GM20431 (cell line): ENCODE data around the gene GAS7.
"Not testable (repeated sequence)": the region's sequence is repeated elsewhere in the genome, so short reads cannot be mapped to it uniquely, and the experiment has no call there.

Experiments
- in situ Hi-C: fragments of 300-500 bp; cut with MseI, MboI; formaldehyde crosslinking; loops from one replicate; pipeline ENCODE4 v1.15.0; 2020; ENCODE audit warnings: low sequenced_read_pairs; ENCODE audit not compliant: unreplicated experiment

GAS7 gene

DNA sequence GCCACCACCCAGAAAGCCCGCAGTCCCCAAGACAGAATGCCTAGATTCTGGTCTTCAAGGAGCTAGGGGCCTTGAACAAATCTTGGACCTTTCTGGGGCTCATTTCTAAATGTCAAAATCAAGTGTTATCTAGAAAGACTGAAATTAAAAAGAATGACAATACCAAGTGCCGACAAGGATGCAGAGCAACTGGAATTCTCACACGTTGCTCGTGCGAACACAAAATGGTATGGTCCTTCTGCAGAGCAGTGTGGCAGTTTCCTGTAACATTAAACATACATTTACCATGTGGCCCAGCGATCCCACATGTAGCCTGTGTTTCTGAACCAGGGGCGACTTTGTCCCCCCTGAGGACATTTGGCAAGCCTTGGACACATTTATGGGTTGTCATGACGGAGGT, 137.9 kb downstream of the GAS7 start:
- in situ Hi-C loops: no loop called here

DNA sequence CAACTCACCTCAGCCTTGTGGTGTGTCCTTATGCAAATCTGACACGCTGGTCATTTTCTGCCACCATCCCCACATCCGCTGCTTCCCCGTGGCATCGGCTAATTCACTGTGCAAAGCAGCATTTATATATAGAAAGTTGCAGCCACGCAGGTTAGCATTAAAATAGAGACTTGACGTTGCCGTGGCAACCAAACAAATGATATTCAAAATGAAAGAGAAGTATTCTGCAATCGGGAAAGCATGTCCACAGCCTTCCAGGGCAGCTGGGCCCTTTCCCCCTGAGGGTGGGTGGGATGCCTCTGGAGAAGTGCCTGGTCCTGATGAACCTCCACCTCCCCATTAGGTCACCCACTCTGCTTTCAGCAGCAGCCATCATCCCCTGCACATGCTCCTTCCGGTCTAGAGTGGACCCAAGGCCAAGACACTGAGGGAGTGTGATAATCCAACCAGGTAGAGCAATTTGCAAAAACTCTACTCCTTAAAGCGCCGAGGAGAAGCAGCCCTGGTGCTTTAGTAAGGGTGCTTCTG, 138.7 kb downstream of the GAS7 start:
- in situ Hi-C loops: no loop called here

DNA sequence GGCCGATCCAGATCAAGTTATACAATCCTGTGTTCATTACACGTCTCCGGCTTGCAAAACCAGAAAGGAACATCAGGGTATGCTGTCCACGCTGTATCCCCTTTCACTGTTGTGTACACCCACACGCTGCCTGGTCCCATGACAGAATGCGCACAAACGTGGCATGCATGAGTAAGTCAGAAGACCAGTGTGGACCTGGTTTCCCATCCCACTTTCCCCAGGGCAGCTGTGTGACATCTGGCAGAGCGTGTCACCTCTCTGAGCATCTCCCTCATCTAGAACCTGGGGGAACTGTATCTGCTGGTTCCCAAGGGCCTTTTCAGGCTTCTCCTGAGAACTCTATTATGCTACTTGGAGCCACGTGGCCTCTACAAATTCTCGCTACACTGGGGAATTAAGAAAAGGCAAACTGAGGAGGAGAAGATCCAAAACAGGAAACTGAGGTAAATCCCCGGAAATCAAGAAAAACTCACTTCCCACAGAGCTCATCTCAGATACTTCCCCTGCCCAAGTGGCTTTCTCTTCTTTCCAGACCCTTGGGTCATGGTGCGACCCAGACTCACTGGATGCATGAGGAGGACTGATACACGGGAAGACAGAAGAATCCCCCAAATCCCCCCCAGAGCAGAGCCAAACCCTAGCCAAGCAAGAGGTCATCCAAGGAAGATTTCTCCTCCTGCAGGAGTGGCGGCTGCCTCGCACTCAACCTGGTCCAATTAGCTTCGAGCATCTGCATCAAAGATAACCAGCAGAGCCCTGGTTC, 139.3 kb downstream of the GAS7 start:
- in situ Hi-C loops: no loop called here

DNA sequence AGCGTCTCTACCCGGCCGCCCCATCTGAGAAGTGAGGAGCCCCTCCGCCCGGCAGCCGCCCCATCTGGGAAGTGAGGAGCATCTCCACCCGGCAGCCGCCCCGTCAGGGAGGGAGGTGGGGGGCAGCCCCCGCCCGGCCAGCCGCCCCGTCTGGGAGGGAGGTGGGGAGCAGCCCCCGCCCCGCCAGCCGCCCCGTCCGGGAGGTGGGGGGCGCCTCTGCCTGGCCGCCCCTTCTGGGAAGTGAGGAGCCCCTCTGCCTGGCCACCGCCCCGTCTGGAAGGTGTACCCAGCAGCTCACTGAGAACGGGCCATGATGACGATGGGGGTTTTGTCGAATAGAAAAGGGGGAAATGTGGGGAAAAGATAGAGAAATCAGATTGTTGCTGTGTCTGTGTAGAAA, 140.9 kb downstream of the GAS7 start:
- in situ Hi-C loops: not testable (repeated sequence)

DNA sequence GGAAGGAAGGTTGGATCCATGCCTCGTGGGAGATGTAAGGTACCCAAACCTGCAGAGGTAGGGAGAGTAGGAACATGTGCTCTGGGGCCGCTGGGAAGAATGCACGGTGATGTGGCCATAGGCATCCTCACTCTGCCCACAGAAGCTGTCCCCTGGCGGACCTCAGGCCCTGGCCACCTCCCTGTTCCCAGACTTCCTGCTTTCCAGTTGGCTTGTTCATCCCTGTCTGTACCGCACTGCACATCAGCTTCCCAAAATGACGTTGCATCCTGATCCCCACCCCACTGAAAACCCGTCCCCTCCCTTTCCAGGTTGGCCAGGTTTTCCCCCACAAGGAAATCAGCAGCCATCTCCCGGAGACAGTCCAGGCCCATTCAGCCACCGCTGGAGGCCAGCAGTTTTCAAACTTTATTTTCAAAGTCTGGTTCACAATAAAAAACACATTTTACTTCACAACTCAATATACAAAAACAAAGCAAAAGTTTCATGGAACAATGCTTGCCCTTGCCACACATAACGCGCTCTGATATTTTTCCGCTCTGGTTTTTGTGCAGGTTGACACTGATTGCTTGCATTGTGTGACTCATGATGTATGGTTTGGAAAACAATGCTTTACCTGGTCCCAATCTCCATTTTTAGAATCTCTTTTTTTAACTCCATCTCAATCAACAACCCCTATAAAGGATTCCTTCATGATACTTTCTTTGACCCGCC, 143.0 kb downstream of the GAS7 start:
- in situ Hi-C loops: no loop called here

DNA sequence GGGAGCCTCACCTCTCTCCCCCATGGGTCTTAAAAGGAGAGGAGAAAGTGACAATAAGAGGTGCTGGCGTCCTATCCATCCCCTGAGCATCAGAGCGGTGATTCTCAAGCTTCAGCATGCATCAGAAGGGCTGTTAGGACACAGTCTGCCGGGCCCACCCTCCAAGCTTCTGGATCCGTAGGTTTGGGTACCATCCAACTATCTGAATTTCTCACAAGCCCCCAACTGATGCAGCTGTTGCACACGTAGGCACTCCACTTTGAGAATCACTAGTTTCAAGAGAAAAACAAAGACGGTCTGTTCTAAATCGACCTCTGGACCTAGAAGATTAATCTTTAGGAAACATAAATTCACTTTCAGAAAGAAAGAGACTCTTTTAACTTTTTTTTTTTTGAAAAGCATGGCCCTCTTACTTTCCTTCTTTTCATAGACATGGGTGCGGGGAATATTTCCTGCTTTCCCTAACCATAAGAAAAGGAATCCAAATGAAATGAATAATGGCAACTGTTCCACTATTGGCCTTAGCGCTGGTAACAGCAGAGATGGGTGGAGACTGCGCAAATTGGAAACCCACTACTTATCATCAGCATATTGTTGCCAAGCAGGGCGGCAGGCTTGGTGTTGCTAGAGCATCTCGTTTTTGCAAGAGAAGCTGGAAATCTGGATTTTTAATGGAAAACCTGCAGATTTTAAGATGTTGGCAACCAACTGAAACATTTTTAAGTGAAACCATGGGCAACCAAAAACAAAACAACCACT, 144.4 kb downstream of the GAS7 start:
- in situ Hi-C loops: no loop called here

DNA sequence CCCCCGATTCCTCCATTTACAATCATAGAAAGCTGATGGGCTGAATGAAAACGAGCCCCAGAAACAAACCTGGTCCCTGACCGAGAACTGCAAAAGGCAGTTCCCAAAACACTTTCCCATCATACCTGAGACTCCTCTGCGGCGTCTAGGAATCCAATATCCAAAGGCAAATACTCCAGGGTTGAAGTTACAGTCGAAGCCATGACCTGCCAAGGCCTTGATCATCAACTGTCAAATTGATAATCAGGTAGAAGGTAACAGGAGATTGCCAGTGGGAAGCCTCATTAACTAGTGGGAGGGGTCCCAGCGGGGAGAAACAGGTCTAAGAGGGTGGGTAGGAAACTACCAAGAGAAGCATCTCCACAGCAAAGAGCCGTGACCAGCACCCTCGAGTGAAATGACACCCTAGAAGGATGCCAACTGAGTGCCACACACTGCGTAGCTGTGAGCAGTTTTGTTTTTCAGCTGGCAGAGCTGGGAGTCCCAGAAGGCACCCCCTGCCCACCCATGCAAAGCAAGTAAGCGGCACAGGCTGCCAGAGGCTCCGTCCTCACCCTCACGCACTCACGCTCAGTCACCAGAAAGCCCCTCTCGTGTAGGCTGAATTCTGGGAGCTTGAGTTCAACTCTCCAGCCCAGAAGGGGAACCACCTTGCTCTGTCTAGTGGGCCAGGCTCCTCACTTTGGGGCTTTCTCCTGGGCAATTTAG, 146.1 kb downstream of the GAS7 start:
- in situ Hi-C loops: no loop called here

DNA sequence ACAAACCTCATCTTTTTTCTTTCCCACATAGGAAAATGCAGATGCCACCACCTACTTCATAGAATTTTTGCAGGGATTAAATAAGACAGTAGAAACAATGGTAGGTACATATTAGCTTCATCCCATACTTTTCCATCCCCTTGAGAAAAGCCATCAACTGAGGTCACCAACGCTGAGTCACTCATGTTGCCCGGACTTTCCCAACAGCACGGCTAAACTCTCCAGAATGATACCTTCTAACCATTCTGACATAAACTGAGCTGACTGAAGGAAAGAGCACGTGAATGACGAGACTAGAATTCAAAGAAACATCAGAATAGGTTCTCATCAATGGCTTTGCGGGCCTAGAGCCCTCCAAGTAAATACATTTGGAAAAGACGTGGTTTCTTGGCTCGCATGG, 147.3 kb downstream of the GAS7 start:
- in situ Hi-C loops: no loop called here

DNA sequence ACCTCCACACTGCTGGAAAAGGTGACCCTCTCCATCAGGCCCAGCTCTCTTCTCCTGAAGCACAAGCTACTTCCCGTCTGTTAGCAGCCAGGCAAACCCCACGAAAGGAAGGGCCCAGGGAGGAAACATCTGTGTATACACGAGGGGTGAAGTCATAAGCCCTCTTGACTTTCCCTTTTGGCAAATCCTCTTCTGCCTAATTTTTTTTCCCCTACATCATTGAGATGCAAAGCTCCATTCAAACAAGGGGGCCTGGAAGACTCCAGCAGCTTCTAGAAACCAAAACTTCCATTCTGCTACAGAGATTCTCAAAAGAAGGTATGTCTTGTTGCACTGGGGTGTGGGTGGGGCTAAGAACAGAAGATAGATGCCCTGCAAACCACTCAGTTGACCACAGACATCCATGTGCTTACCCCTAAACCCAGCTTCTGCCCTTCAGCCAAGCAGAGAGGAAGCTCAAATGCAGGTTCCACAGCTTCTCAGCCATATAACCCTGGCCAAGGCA, 147.8 kb downstream of the GAS7 start:
- in situ Hi-C loops: no loop called here

DNA sequence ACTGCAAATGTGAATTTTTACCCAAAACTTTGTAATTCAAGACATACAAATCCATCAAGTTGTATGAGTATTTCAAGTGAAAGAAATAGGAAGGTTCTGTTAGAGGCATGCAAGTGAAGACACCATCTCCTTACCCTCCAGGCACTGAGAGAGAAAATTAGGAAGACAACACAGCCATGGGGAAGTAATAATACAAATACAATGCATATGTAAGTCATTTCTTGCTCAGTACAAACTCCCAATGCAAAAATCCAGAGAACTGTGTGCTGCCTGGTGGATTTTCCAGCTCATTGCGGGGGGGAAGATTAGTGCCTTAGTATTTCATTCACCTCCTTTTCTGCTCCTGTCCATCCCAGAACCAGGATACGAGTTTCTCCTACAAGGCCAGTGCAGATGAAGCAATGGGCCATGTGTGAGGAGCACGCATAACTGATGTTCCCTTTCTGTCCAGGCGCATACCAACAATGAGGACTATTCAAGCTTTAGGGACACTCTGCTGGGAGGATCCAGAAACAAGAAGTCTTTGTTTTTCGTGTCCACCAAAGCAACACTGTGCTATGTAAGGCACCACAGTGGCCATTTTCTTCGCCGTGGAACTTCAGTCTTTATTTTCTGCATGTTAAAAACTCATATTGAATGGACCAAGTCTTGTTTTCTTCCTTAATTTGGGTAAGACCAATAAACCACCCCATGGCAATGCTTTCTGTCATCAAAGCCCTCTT, 149.6 kb downstream of the GAS7 start:
- in situ Hi-C loops: no loop called here

DNA sequence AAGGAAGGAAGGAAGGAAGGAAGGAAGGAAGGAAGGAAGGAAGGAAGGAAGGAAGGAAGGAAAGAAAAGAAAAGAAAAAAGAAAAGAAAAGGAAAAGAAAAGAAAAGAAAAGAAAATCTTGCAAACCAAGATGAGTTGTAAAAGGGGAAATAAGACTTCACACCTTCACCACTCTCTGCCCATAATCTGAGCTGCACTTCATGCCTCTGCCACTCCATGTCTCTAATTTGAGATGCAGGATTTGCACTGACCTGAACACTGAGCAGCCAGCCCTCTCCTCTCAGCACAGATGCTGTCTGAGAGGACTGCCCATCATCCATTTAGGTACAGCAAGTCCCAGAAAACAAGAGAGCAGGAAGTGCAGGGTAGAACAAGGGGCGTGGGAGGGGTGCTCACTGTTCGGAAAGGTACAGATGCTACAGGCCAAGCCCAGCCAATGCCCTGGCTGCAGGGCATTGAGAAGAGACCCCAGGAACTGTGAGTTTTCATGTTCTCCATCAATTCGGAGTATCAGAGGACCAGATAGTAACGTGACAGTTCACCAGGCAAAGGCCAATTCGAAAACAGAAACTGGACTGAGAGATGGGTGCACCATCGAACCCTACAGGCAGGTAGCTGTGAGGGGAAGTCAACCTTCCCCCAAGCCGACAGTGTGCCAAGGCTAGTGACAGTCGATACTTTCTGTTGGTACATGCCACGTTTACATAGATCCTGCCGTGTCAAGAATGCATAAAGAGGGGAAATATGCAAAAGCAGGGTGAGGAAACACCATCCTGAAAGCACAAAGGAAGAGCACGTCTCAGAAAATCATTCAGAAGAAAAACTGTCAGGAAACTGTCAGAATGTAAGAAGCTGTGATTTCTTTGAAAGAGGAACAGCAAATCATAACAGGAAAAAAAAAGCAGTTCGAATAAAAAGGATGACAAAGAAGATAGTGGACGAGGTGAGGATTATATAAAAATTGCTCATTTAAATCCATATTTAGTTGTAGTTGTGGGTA, 151.3 kb downstream of the GAS7 start:
- in situ Hi-C loops: no loop called here

DNA sequence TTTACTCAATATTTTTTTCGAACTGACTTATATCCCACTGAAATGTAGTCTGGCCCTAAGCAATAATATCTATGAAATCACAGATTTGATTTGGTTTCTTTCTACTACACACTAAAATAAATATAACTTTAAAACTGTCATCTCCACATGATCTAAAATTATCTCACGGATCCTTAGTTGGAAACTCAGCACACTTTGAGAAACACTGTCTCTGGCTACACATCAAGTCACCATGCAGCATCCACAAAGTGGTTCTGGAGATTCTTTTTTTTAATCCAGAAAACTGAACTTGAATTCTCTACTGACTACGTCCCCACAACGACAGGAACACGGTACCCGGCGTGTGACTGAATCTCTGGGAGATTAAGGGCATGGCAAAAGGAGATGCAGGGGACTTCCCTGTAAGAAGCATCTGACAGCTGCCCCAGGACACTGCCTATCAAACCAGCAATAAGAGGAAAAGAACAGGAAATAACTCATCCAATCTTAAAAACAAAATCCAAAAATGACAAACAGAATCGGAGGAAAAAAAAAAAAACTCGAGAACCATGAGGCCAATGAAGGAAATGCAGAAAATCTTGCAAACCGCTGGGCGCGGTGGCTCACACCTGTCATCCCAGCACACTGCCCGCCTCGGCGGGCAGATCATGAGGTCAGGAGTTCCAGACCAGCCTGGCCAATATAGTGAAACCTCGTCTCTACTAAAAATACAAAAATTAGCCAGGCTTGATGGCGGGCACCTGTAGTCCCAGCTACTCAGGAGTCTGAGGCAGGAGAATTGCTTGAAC, 152.3 kb downstream of the GAS7 start:
- in situ Hi-C loops: no loop called here

DNA sequence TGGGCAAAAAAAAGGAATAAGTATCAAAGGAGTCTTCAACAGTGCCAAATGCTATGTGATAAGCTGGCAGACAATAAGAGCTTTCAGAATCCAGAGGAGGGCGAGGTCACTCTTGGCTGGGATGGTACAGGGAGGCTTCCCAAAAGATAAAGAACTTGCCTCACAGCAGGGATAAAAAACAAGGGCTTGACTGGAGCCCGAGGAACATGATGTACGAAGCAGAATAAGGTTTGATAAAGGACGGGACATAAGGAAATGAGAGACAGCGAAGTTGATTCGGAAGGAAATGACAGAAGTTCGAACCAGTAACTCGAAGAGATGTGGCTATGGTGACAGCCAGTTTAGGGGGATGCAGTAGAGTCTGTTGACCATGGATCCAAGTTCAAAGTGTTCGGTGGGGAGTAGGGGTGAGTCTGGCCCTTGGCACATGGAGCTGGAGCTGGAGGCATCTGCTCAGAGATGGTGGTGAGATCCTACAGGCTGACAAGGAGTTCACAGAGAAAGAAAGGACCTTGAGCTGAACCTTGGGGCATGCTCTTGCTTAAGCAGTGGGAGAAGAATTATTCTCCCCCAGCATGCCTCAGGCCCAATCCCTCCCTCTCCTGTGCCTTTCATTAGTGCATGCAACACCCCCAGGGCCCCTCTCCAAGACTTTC, 155.7 kb downstream of the GAS7 start:
- in situ Hi-C loops: no loop called here

DNA sequence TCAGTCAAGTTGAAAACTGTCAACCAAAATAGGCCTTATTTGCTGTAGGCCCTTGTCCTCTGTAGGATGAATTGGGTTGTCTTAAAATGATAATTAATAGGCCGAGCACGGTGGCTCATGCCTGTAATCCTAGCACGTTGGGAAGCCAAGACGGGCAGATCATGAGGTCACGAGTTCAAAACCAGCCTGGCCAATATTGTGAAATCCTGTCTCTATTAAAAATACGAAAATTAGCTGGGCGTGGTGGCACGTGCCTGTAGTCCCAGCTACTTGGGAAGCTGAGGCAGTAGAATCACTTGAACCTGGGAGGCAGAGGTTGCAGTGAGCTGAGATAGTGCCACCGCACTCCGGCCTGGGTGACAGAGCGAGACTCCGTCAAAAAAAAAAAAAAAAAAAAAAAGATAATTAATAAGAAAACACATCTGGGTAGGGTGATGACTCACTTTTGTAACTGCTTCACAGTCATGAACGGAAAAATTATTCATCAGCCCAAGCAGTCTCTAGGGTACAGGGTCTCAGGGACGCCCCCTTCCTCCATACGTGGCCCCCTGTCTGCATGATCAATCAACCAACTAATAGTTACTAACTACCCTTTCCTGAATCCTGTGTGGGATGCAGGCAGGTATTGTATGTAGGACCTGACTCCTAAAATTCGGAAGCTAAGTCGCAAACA, 156.4 kb downstream of the GAS7 start:
- in situ Hi-C loops: no loop called here

DNA sequence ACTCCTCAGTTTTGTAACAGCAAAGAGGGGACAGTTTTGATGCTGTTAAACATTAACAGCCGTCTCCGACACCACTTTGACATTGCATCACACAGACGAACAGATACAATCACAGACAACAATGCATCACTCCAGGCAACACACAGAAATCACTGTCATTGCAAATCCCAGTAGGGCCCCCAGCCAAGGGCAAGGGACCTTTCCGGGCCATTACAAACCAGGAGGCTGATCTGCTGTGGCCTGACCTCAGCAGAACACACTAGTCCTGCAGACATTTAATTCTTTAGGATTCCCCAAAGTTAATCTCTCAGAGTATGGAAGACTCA, 157.2 kb downstream of the GAS7 start:
- in situ Hi-C loops: no loop called here

DNA sequence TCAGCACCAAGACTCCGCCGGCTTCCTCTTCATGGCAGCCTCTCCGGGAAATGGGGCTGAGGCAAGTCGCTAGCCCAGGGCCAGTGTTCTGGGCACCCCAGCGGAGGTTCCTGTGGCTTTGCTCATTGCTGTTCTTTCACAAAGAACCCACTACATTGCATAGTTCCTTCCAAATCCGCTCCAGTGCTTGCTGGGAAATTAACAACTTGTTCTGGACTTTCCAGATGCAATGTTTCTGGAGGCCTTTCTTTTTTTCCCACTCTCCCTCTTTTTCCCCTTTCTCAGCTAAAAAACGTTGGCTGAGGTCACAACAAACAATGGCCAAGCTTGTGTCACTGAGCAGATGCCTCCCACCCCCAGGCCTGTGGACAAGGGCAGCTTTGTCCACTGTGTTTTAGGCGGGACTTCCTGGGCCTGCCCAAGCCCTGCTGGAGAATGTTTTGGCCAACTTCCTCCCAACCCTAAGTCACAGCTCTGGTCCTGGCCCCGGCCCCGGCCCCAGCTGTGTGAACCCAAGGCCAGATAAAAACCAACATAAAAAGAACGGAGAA, 161.8 kb downstream of the GAS7 start:
- in situ Hi-C loops: no loop called here
